ENCODE data around the gene CPNE2. TPM values are rescaled to one million over a fixed set of nuclear protein-coding genes. Genes with fewer than 3 reads are reported as not detected.
A peak's percentile ranks its signal among the peaks of the same experiment; 100 is the strongest.

CPNE2 gene
- polyA plus RNA-seq, 1 donor (not counting 4 experiments of a cell fraction or from before 2014, with no cell fraction given) = 26.5 TPM

DNA sequence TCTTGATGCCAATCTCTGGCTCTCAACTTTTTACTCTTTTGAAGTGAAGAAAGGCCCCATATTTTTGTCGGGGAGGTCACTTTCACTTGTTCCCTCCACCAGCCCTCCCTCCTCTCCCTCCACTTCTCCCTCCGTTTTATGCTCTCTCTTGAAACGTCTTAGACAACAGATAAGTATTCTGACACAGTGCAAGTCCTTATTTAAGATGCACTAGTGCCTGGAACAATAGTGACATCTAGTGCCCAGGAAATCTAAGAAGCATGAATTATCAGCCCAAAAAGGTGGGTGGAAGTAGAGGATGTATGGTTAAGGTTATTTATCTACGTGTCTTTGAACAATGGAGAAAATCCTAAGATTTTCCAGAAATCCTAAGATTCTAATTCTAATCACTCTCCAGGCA is 75.6 kb downstream of the CPNE2 start:
- DNase-seq (ENCODE audit: low read depth, low spot score) (no peak), FAIRE-seq (no peak)
- no peaks in the 10 kb centered on the region for H3K27me3 ChIP-seq (ENCODE audit: control insufficient read depth, extremely low read depth, insufficient read depth, low read length)
- H3K9me1 ChIP-seq (ENCODE audit: control insufficient read depth, extremely low read depth, insufficient read depth, low read length) = peaks cover 4% of the 10 kb centered on the region
- peak; percentile 24 to 73 (median 49) for TF ChIP-seq CTCF (optimal IDR thresholded peaks at IDR 0.05 in 1 of 3, IDR thresholded peaks at IDR 0.05 in 1 of 3, conservative IDR thresholded peaks at IDR 0.05 in 1 of 3; ENCODE audit: extremely low read depth in 1 of 3, insufficient read depth in 2 of 3, low read length in 3 of 3)
- TF ChIP-seq EZH2 (IDR thresholded peaks at IDR 0.05; ENCODE audit: low read length) = no peak
- no peak overlapping the region for H3K27ac ChIP-seq (ENCODE audit: control insufficient read depth, insufficient read depth, low read length)
- H3K4me2 ChIP-seq (ENCODE audit: control insufficient read depth, extremely low read depth, insufficient read depth, low read depth, low read length) = no peak overlapping the region
- peaks cover 25% of the 10 kb centered on the region for H3K4me1 ChIP-seq (ENCODE audit: control insufficient read depth, extremely low read depth, insufficient read depth, low read length)
- H4K20me1 ChIP-seq (ENCODE audit: control insufficient read depth, extremely low read depth, insufficient read depth, low read length) = no peaks in the 10 kb centered on the region
- dilution Hi-C loops (cut with MboI; ENCODE audit: extremely low pct_ligation_motif_present, low sequenced_read_pairs) = no loop called here
- H2AFZ ChIP-seq (ENCODE audit: control insufficient read depth, low read length) = no peak overlapping the region
- peaks cover 15 to 31% of the 10 kb centered on the region in 2 experiments for H3K36me3 ChIP-seq (ENCODE audit: control insufficient read depth in 2 of 2, extremely low read depth in 1 of 2, insufficient read depth in 2 of 2, low read length in 2 of 2)
- H3K79me2 ChIP-seq (ENCODE audit: control insufficient read depth, insufficient read depth, low read length) = no peaks in the 10 kb centered on the region
- no peaks in the 10 kb centered on the region for H3K9me3 ChIP-seq (ENCODE audit: control insufficient read depth, low read depth, low read length)
- H3K9ac ChIP-seq (ENCODE audit: control insufficient read depth, extremely low read depth, insufficient read depth, low read length) = no peak overlapping the region
- no peak overlapping the region for H3K4me3 ChIP-seq (ENCODE audit: control insufficient read depth in 2 of 3, extremely low read depth in 1 of 3, insufficient read depth in 2 of 3, low read depth in 1 of 3, low read length in 3 of 3)

- FAIRE-seq (no peak), DNase-seq (ENCODE audit: low read depth, low spot score) (no peak)
- peaks cover 14 to 24% of the 10 kb centered on the region in 2 experiments for H3K36me3 ChIP-seq (ENCODE audit: control insufficient read depth in 2 of 2, extremely low read depth in 1 of 2, insufficient read depth in 2 of 2, low read length in 2 of 2)
- no peaks in the 10 kb centered on the region for H3K27me3 ChIP-seq (ENCODE audit: control insufficient read depth, extremely low read depth, insufficient read depth, low read length)
- H3K27ac ChIP-seq (ENCODE audit: control insufficient read depth, insufficient read depth, low read length) = no peak overlapping the region
- no peaks in the 10 kb centered on the region for H4K20me1 ChIP-seq (ENCODE audit: control insufficient read depth, extremely low read depth, insufficient read depth, low read length)
- H3K4me1 ChIP-seq (ENCODE audit: control insufficient read depth, extremely low read depth, insufficient read depth, low read length) = peaks cover 25% of the 10 kb centered on the region
- no peaks in the 10 kb centered on the region for H3K79me2 ChIP-seq (ENCODE audit: control insufficient read depth, insufficient read depth, low read length)
- dilution Hi-C loops (cut with MboI; ENCODE audit: extremely low pct_ligation_motif_present, low sequenced_read_pairs) = no loop called here
- H3K9ac ChIP-seq (ENCODE audit: control insufficient read depth, extremely low read depth, insufficient read depth, low read length) = no peak overlapping the region
- TF ChIP-seq CTCF (optimal IDR thresholded peaks at IDR 0.05 in 1 of 3, IDR thresholded peaks at IDR 0.05 in 1 of 3, conservative IDR thresholded peaks at IDR 0.05 in 1 of 3; ENCODE audit: extremely low read depth in 1 of 3, insufficient read depth in 2 of 3, low read length in 3 of 3) (no peak), EZH2 (IDR thresholded peaks at IDR 0.05; ENCODE audit: low read length) (no peak)
- no peaks in the 10 kb centered on the region for H3K9me3 ChIP-seq (ENCODE audit: control insufficient read depth, low read depth, low read length)
- H3K9me1 ChIP-seq (ENCODE audit: control insufficient read depth, extremely low read depth, insufficient read depth, low read length) = peaks cover 4% of the 10 kb centered on the region
- H3K4me2 ChIP-seq (ENCODE audit: control insufficient read depth, extremely low read depth, insufficient read depth, low read depth, low read length) = no peak overlapping the region
- no peak overlapping the region for H3K4me3 ChIP-seq (ENCODE audit: control insufficient read depth in 2 of 3, extremely low read depth in 1 of 3, insufficient read depth in 2 of 3, low read depth in 1 of 3, low read length in 3 of 3)
- H2AFZ ChIP-seq (ENCODE audit: control insufficient read depth, low read length) = no peak overlapping the region
Measured at GRCh38 chr16:57169327-57169726, 76.9 kb downstream of the CPNE2 start.

Measured in keratinocyte (primary cell).